Measurements from ENCODE around the gene SLC7A14. TPM values are rescaled to one million over a fixed set of nuclear protein-coding genes. Genes with fewer than 3 reads are reported as not detected.

The SLC7A14 gene
- total RNA-seq, 3 donors from 2014 or later: 0.15 TPM; not detected in 2

- DNase-seq (ENCODE audit: low spot score in 2 of 2): no peak
- Histone ChIP-seq H3K27me3 (no peaks in the 10 kb centered on the region), H3K27ac (no peak overlapping the region), H3K36me3 (no peaks in the 10 kb centered on the region), H3K4me1 (no peaks in the 10 kb centered on the region), H3K4me3 (no peak overlapping the region), H3K9me3 (peaks cover 0 to 1% of the 10 kb centered on the region in 2 donors)
- intact Hi-C loops (cut with DNase I; ENCODE audit: low total_unique reads): no loop called here
- TF ChIP-seq POLR2AphosphoS5 (IDR thresholded peaks at IDR 0.05): no peak
- no peak for TF ChIP-seq POLR2A (IDR thresholded peaks at IDR 0.05)
- no peak for TF ChIP-seq CTCF (IDR thresholded peaks at IDR 0.05)
Observed at GRCh38 chr3:170611751-170612150, 25.9 kb upstream of the SLC7A14 start.

- Histone ChIP-seq H3K27ac (no peak overlapping the region), H3K4me3 (no peak overlapping the region), H3K36me3 (no peaks in the 10 kb centered on the region), H3K27me3 (no peaks in the 10 kb centered on the region), H3K4me1 (no peaks in the 10 kb centered on the region), H3K9me3 (no peaks in the 10 kb centered on the region)
- TF ChIP-seq POLR2AphosphoS5 (IDR thresholded peaks at IDR 0.05) (no peak), POLR2A (IDR thresholded peaks at IDR 0.05) (no peak), CTCF (IDR thresholded peaks at IDR 0.05) (no peak)
- intact Hi-C loops (cut with DNase I; ENCODE audit: low total_unique reads): no loop called here
- no peak for DNase-seq (ENCODE audit: low spot score in 2 of 2)
Observed at GRCh38 chr3:170610321-170610884, 24.5 kb upstream of the SLC7A14 start.

- Histone ChIP-seq H3K27me3 (no peaks in the 10 kb centered on the region), H3K36me3 (no peaks in the 10 kb centered on the region), H3K27ac (no peak overlapping the region), H3K9me3 (no peaks in the 10 kb centered on the region), H3K4me1 (no peaks in the 10 kb centered on the region), H3K4me3 (no peak overlapping the region)
- no peak for DNase-seq (ENCODE audit: low spot score in 2 of 2)
- TF ChIP-seq POLR2AphosphoS5 (IDR thresholded peaks at IDR 0.05) (no peak), POLR2A (IDR thresholded peaks at IDR 0.05) (no peak), CTCF (IDR thresholded peaks at IDR 0.05) (no peak)
- intact Hi-C loops (cut with DNase I; ENCODE audit: low total_unique reads): no loop called here
Observed at GRCh38 chr3:170608475-170608874, 22.6 kb upstream of the SLC7A14 start.

GRCh38 chr3:170606675-170607074 is 20.8 kb upstream of the SLC7A14 start:
- DNase-seq (ENCODE audit: low spot score in 2 of 2): no peak
- intact Hi-C loops (cut with DNase I; ENCODE audit: low total_unique reads): no loop called here
- Histone ChIP-seq H3K4me3 (no peak overlapping the region), H3K27me3 (no peaks in the 10 kb centered on the region), H3K9me3 (no peaks in the 10 kb centered on the region), H3K27ac (no peak overlapping the region), H3K4me1 (no peaks in the 10 kb centered on the region), H3K36me3 (no peaks in the 10 kb centered on the region)
- TF ChIP-seq POLR2AphosphoS5 (IDR thresholded peaks at IDR 0.05): no peak
- TF ChIP-seq POLR2A (IDR thresholded peaks at IDR 0.05): no peak
- TF ChIP-seq CTCF (IDR thresholded peaks at IDR 0.05): no peak

GRCh38 chr3:170605490-170605889 is 19.6 kb upstream of the SLC7A14 start:
- intact Hi-C loops (cut with DNase I; ENCODE audit: low total_unique reads): no loop called here
- DNase-seq (ENCODE audit: low spot score in 2 of 2): no peak
- Histone ChIP-seq H3K4me3 (no peak overlapping the region), H3K27ac (no peak overlapping the region), H3K9me3 (no peaks in the 10 kb centered on the region), H3K27me3 (no peaks in the 10 kb centered on the region), H3K4me1 (no peaks in the 10 kb centered on the region), H3K36me3 (no peaks in the 10 kb centered on the region)
- no peak for TF ChIP-seq POLR2A (IDR thresholded peaks at IDR 0.05)
- no peak for TF ChIP-seq CTCF (IDR thresholded peaks at IDR 0.05)
- no peak for TF ChIP-seq POLR2AphosphoS5 (IDR thresholded peaks at IDR 0.05)
